B cell (primary cell): ENCODE data around the gene EDNRB.

Experiments
- EZH2 ChIP-seq: IDR thresholded peaks from 2 replicates; pipeline ENCODE4 v1.6.1; 2012; ENCODE audit warnings: borderline replicate concordance, low read depth, mild to moderate bottlenecking, moderate library complexity, low read length; ENCODE audit not compliant: insufficient read depth, poor library complexity, severe bottlenecking
- TF ChIP-seq, protein P1 (sequence below): fragments of 200-600 bp; IDR thresholded peaks from one replicate; pipeline ENCODE4 v1.8.0; 2022; ENCODE audit warnings: antibody characterized with exemption, mild to moderate bottlenecking

- TF ChIP-seq, protein P1, sequence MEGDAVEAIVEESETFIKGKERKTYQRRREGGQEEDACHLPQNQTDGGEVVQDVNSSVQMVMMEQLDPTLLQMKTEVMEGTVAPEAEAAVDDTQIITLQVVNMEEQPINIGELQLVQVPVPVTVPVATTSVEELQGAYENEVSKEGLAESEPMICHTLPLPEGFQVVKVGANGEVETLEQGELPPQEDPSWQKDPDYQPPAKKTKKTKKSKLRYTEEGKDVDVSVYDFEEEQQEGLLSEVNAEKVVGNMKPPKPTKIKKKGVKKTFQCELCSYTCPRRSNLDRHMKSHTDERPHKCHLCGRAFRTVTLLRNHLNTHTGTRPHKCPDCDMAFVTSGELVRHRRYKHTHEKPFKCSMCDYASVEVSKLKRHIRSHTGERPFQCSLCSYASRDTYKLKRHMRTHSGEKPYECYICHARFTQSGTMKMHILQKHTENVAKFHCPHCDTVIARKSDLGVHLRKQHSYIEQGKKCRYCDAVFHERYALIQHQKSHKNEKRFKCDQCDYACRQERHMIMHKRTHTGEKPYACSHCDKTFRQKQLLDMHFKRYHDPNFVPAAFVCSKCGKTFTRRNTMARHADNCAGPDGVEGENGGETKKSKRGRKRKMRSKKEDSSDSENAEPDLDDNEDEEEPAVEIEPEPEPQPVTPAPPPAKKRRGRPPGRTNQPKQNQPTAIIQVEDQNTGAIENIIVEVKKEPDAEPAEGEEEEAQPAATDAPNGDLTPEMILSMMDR: no peak
- TF ChIP-seq EZH2: no peak
These were observed 45.6 kb downstream of the EDNRB start for GRCh38 chr13:77872995-77873394.
